GM18868 (cell line): ENCODE results near the gene HDGFL2.

Experiments used
- ATAC-seq: cut with Tn5 transposase; IDR thresholded peaks from one replicate; pipeline ENCODE4 v1.9.1; 2021; ENCODE audit warnings: mild to moderate bottlenecking, moderate library complexity; ENCODE audit not compliant: unreplicated experiment

Gene HDGFL2

DNA sequence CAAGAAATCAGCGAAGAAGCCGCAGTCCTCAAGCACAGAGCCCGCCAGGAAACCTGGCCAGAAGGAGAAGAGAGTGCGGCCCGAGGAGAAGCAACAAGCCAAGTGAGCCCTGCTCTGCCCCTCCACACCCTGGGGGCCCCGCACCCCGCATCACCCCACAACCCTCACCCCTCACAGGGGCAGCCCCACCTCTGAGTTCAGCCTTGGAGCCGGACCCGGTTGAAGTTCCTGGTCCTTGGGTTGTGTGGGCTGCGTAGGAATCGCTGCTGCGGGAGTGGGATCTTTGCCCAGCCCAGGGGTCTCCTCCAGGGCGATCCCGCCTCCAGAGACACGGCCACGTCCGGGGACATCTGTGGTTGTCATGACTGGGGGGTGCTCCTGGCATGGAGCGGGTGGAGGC is 24.2 kb downstream of the HDGFL2 start:
- no peak for ATAC-seq

DNA sequence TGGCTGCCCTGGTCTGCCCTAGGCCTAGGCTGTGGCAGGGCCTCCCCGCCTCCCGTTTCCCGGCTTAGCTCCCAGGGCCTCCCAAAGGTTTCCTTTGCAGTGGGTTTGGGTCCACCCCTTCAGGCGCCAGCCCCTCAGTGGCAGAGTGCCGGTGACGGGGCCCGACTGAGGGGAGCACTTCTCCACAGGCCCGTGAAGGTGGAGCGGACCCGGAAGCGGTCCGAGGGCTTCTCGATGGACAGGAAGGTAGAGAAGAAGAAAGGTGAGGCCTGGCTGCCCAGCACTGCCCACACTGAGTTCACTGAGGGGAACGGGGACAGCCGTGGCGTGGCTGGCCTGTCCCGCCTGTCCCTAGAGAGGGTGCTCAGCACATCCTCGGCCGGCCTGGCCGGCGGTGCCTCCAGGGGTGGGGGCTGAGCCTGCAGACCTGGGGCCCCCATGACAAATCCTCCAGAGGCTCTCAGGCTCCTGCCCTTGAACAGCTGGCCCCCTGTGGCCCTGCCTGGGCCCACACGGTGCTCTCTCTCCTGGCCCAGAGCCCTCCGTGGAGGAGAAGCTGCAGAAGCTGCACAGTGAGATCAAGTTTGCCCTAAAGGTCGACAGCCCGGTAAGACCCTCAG is 25.8 kb downstream of the HDGFL2 start:
- no peak for ATAC-seq

DNA sequence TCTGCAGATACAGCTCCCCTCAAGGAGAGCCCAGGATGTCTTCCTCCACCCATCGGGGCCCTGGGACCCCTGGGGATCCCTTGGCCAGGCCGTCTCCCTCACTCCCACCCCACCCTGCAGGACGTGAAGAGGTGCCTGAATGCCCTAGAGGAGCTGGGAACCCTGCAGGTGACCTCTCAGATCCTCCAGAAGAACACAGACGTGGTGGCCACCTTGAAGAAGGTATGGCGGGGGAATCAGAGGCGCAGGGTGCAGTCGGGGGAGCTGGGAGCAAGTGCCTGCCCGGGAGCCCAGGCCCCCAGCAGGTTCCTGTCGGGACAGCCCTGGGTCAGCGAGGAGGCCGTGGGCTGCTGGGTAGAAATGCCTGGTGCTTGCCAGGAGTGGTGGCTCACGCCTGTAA is 26.6 kb downstream of the HDGFL2 start:
- ATAC-seq: no peak

DNA sequence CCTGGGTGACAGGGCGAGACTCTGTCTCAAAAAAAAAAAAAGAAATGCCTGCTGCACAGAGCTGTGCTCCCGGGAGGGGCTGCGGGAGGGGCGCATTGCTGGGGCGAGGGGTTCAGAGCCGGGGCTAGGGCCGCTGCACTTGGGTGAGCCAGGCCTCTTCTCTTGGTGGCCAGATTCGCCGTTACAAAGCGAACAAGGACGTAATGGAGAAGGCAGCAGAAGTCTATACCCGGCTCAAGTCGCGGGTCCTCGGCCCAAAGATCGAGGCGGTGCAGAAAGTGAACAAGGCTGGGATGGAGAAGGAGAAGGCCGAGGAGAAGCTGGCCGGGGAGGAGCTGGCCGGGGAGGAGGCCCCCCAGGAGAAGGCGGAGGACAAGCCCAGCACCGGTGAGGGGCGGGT is 27.2 kb downstream of the HDGFL2 start:
- no peak for ATAC-seq

DNA sequence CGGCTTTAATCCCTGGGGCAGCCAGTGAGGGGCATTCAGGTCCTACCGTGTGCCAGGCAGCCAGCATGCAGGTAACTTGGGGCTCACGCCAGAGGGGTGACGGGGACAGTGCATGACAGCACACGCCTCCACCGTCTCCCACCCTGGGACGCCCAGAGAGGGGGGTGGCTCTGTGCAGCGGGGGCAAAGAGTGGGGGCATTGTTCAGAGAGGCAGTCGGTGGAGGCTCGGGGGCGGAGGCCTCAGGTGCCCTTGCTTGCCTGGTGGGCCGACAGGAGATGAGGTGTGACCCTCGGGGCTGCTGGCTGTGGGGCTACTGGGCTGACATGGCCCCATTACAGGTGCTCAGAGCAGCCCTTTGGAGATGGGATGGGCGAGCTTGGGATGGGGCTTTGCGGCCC is 27.8 kb downstream of the HDGFL2 start:
- ATAC-seq: no peak

DNA sequence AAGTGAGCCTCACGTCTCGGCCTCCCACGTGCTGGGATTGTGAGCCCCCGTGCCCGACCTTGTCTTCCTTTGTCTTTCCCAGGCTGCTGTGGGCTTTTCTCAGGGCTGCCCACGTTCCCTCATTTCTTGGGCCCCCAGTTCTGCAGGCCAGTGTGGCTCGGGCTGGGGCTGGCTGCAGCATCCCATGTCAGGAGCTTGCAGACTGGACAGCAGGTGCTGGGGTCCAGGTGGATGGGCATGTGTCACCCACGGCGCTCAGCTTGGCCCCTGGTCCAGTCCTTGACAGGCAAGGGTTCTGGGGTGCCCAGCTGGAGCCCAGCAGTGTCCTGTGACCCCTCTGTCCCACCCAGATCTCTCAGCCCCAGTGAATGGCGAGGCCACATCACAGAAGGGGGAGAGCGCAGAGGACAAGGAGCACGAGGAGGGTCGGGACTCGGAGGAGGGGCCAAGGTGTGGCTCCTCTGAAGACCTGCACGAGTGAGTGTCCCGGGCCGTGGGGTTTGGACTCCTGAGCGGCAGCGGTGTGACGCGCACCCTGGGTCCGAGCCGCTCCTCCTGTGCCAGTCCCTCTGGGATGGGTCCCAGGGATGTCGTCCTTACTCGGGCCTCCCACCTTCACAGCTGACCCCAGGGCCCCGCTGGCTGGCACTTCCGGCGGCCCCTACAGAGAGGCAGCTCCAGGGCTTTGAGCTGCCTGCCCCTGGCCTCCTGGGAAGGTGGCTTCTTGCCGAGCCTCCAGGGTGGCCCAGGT is 28.9 kb downstream of the HDGFL2 start:
- ATAC-seq: no peak

DNA sequence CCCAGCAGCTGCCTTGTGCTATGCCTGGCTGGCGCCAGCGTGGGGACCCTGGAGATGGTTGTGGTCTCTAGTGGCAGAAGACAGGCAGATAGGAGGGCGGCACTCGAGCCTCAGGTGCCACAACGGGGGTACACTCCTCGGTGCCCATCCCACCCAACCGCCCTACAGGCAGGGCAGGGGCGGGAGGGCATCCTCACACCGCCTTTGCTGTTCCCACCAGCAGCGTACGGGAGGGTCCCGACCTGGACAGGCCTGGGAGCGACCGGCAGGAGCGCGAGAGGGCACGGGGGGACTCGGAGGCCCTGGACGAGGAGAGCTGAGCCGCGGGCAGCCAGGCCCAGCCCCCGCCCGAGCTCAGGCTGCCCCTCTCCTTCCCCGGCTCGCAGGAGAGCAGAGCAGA is 29.6 kb downstream of the HDGFL2 start:
- ATAC-seq: no peak

DNA sequence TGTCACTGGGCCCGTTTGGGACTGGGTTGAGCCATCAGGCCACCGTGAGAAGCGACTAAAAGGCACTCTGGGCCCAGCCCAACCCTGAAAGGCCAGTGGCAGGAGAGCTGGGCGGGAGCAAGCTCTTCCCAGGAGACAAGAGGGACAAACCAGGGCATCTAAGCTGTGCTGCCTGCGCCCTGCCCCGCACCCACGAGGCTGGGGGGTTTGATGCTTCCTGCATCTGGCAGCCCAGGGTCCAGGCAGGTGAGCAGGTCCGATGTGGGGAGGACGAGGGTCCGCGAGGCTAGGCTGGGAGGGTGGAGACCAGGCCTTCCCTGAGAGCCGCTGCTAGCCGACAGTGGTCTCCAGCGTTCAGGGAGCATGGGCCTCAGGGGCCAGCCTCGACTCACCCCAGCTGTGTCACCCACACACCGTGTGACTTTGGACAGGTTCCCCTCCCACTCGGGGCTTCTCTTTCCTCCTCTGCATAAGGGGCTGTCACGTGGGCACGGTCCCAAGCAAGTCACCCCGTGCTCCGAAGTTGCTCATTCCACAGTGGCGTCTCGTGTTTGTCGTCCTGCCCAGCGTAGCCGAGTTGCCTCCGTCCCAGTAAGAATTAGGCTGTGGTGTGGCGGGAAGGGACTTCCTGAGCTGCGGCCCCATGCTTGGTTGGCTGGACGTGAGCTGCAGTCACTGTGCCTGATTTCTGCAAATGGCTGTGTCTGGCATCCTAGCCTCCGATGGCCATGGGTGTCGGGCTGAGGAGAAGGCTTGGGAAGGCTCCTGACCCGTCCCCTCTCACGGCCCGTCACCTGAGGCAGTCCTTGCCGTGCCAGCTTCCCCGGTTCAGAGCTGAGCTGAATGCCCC is 30.4 kb downstream of the HDGFL2 start:
- ATAC-seq: no peak

DNA sequence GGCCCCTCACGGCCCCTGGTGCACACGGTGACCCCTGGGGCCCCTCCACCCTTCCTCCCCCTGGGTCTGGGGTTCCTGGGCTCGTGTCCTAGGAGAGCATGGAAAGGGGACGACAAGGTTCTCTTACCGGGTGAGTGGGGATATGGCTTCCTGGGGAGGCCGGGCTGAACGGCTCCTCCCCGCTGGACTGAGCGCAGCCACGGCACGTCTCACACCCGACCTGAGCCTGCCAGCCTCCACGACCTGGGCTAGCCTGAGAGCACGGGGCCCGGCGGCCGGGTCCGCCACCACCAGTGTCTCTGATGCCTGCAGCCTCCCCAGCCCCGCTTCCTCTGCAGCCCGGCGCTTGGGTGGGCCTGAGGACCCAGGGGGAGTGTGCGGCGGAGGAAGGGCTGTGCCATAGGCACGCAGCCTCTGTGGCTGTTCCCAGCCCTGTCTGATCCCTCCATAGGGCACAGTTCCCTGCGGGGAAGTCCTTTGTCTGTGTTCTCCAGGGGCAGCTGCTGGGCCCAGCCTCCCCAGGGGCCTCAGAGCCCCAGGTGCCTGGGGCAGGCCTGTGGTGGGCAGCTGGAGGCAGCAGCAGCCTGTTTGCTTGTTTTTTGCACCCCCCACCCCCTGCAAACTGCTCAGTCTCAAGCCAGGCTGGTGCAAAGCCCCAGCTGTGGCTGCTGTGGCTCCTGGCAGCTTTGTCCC is 31.2 kb downstream of the HDGFL2 start:
- no peak for ATAC-seq

DNA sequence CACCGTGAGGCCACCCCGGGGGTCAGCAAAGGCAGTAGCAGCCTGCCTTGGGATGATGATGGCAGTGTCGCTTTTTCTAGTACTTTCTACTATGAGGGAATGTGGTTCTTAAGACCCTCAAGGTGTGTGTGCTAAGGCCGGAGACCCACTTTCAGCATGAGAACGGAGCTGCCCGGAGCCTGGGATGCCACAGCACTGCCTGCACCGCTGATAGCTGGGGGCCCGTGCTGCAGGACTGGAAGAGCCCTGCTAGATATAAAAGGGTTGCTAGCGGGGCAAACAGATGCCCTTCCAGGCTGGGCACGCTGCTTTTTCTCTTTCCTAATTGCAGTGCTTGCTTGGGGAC is 31.7 kb downstream of the HDGFL2 start:
- no peak for ATAC-seq

DNA sequence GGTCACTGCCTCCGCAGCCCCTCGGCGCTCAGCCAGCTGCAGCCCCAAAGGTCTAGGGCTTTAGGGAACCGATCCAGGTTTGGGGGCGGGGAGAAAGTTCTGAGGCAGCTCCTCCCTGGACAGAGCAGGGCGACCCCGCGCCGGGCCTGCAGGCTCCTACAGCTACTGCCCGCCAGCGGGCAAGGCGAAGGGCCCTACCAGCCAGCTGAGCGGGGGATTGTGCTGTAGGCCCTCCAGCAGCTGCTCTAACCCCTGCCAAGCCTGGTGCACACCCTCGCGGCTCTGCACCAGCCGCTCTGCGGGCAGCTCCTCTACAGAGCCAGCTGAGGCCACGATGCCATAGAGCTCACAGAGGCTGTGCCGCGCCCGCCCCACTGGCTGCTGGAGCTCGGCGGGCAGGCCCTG is 32.2 kb downstream of the HDGFL2 start:
- no peak for ATAC-seq

DNA sequence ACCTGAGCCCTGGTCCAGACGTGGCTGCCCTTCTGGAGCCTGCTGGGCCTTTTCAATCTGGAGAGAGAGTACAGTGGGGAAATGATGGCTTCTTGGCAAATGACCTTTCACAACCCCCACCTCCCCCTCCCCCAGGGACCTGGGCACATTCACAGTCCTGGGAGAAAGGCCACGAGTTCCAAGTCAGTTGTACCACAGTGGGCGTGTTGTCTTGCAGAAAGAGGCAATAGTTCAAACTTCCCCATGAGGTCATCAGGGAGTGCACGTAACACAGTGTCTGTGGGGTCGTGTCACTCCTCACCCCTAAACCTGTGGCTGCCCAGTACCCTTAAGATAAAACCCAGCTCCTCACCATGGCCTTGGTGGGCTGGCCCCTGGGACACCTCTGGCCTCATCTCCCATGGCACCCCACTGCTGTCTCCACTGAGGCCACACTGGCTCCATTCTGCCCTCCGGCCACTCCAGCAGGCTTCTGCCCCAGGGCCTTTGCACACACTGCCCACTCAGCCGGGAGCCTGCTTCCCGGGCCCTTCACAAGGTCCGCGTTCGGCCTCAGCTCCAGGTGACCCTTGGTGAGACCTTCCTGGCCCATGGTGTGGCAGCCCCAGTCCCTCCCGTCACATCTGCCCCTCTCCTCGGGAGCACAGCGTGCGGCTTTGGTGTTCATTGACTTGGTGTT is 32.9 kb downstream of the HDGFL2 start:
- ATAC-seq: no peak

DNA sequence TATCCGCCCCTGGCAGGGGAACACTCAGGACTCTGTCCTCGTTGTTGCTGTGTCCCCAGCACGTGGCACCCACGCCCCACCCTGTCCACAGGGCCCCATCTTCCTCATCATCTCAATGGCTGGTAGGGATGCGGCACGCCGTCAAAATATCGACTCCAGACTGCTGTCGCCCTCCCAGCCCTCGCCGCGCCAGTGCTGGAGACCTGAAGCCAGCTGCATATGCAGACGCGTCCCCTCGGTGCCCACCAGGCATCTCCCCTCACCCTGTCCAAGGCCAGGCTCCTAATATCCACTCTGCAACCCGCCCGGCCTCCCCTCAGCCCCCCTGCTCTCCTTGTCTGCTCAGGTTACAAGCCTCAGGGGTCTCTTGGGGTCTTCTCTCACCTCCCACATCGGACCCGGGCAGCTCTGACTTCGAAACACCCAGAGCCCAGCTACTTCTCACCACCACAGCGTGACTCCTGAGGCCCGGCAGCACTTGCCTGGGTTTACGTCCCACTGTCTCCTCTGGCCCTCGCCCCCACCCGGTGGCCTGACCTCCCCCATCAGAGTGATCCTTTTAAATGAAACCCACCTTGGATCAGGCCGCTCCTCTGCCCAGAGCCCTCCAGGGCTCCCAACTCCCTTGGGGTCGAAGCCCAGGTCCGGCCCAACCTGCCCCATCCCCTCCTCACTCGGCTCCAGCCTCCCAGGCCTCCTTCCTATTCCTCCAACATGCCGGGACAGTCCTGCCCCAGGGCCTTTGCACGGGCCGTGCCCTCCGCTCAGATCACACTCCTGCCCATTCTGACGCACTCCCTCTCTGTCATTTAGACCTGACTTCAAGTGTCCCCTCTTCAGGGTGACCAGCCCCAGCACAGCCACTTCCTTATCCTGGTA is 33.7 kb downstream of the HDGFL2 start:
- ATAC-seq: no peak

DNA sequence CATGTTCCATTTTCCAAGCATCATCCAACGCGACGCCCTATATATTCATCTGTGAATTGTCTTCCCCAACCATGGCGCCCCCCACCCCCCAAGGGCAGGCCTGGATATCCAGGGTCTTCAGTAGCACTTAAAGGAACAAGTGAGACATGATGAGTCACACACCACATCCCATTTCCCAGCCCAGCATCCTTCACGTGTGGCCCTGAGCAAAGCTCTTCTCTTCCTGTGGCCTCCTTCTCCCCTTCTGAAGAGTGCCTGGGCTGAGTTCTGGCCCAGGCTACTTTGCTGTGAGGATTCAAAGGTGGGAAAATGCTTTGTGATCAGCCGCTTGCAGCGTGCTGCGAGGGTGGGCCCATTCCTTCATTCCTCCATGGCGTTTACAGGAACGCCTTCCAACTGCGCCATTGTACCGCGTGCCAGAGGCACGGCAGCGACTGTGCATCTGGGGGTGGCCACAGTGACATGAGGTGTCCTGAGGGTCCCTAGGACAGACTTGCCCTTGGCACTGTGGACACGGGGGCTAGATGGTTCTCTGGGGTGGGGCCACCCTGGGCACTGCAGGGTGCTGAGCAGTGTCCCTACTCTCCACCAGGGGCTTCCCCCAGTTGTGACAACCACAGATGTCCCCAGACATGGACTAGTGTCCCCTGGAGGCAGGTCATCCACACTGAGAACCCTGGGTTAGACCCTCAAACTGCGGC is 34.5 kb downstream of the HDGFL2 start:
- ATAC-seq: no peak

DNA sequence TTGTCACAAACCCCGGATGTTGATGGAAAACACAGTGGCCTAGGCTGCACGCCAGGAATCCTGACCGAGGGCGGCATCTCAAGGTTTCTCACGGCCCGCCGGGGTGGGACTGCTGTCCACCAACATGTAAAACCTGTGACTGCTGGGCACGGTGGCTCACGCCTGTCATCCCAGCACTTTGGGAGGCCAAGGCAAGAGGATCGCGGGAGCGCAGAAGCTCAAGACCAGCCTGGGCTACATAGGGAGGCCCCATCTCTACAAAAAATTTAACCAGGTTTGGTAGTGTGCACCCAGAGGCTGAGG is 35.0 kb downstream of the HDGFL2 start:
- ATAC-seq: no peak

DNA sequence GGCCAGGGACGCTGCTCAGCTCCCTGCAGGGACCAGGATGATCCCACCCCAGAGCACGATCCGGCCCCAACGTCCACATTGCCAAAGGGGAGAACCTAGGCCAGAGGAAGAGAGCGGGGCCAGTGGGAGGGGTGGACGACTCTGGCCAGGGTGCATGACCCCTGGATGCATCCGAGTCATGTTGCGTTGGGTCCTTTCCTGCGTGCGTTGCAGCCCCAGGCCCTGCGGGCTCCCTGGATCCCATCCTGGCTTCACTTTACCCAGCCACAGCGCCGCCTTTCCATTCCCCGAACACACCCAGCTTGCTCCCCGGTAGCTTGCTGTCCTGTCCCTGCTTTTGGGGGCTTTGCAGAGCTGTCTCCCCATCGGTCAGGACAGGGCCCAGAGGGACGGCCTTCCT is 35.7 kb downstream of the HDGFL2 start:
- ATAC-seq: no peak

DNA sequence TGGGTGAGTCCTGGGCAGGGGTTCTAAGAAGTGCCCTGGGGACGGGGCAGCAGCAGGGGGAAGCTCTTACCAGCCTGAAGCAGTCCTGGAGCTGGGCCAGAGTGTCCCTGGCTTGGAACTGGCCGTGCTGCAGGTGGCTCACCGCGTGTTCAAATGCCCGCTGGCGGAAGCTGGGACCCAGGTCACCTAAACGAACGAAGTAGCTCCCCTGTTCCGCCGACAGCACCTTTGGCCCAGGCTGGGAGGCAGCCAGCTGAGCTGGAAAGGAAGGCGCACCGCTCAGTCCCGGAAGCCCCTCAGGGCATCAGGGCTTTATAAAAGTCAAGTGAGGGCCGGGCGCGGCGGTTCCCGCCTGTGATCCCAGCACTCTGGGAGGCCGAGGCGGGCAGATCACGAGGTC is 36.6 kb downstream of the HDGFL2 start:
- ATAC-seq: no peak

DNA sequence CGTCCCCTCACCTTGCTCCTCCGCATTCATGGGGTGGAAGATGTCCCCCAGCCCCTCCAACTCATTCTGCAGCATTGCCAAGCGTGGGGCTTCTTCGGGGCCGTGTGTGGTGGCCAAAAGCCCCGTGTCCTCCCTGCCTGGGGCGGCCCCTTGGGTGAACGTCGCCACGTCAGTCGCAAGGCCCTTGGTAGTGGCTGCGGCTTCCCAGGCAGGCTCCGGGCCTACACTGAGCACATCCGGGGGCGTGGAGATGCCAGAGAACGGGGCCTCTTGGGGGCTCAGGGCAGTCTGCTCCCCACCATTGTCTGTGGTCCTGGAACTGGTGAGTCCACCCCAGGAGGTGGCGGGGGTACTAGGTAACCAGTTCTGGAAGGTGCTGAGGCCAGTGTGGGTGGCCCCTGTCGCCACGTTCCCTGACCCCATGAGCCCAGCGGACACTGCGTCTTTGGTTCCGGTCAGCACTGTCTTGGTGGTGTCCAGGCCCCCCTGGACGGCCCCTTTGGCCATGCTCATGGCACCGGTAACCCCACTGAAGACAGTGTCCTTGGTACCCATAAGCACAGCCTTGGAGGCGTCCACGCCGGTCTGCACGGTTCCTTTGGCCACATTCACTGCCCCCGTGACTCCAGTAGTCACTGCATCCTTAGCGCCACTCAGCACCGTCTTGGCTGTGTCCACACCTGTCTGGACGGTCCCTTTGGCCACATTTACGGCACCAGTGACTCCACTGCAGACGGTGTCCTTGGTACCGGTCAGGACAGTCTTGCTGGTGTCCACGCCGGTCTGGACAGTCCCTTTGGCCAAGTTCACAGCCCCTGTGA is 38.5 kb downstream of the HDGFL2 start:
- no peak for ATAC-seq
